Naive thymus-derived CD8-positive, alpha-beta T cell (primary cell): Measurements from ENCODE around the gene CFHR2. TPM values are rescaled to one million over a fixed set of nuclear protein-coding genes. Genes with fewer than 3 reads are reported as not detected.
"Not testable (repeated sequence)": the region's sequence is repeated elsewhere in the genome, so short reads cannot be mapped to it uniquely, and the experiment has no call there.

Experiments used
- ATAC-seq, 2 donors: fragments of 150-1000 bp; cut with Tn5 transposase in 1 of 2; sonication (Bioruptor Pico), chemical (Tn5 transposase) in 1 of 2; 1 replicate in 1 of 2; 2 replicates in 1 of 2; pipeline ENCODE4 v1.10.0; 2021; ENCODE audit warnings: mild to moderate bottlenecking in 2 of 2, moderate library complexity in 2 of 2
- POLR2A ChIA-PET: fragments of 350-600 bp; sonication (Branson Sonifier 250); formaldehyde crosslinking; loops from one replicate; lab custom pipeline; 2021; ENCODE audit warnings: antibody characterized with exemption; lab: Charles Lee
- DNase-seq, 10 donors: peaks; one replicate each; pipeline versions ENCODE4 v3.0.0 to v3.0.0-alpha.2; 2020 to 2022
- H3K27ac Mint-ChIP-seq, 10 donors: one replicate each; pipeline ENCODE4 v1.8.0; 2020 to 2022; ENCODE audit warnings: mild to moderate bottlenecking in 10 of 10, mixed read lengths in 10 of 10, moderate library complexity in 4 of 10, inconsistent platforms in 1 of 10
- H3K27me3 Mint-ChIP-seq, 5 donors: one replicate each; pipeline ENCODE4 v1.8.0; 2021 to 2022; ENCODE audit warnings: mixed read lengths in 5 of 5
- H3K36me3 Mint-ChIP-seq, 3 donors: one replicate each; pipeline ENCODE4 v1.8.0; 2020 to 2022; ENCODE audit warnings: mixed read lengths in 3 of 3, mild to moderate bottlenecking in 2 of 3, inconsistent platforms in 1 of 3
- H3K4me1 Mint-ChIP-seq, 4 donors: one replicate each; pipeline ENCODE4 v1.8.0; 2021 to 2022; ENCODE audit warnings: mixed read lengths in 4 of 4
- H3K4me3 Mint-ChIP-seq, 10 donors: one replicate each; pipeline ENCODE4 v1.8.0; 2020 to 2022; ENCODE audit warnings: mild to moderate bottlenecking in 10 of 10, mixed read lengths in 10 of 10, moderate library complexity in 6 of 10, inconsistent platforms in 1 of 10
- H3K9me3 Mint-ChIP-seq, 9 donors: one replicate each; pipeline ENCODE4 v1.8.0; 2020 to 2022; ENCODE audit warnings: mixed read lengths in 9 of 9, mild to moderate bottlenecking in 3 of 9, inconsistent platforms in 1 of 9, moderate library complexity in 1 of 9
- polyA plus RNA-seq, 3 donors: library from polyadenylated mRNA; unstranded; fragments of 300-500 nt; fragmentation: Illumina TruSeq; gene quantifications; one replicate each; pipeline ENCODE4 v1.2.3, GENCODE V29; 2021
- total RNA-seq, 8 experiments: library from RNA in 2 of 8; stranded (reverse) in 2 of 8; gene quantifications; one replicate each; pipeline ENCODE4 v1.2.3 and lab custom pipeline; 2021 to 2026

Gene CFHR2
- not detected for total RNA-seq
- not detected for polyA plus RNA-seq
- total RNA-seq (lab: John Stamatoyannopoulos, UW), result 0 reads per million in 6 experiments

GRCh38 chr1:196943568-196943967, at the start of gene CFHR2:
CFHR2 (plus strand) TSS chr1:196943738; CDS start chr1:196943881, 143 bp downstream.
- H3K4me1 Mint-ChIP-seq, H3K4me3 Mint-ChIP-seq, POLR2A ChIA-PET, H3K27me3 Mint-ChIP-seq, H3K36me3 Mint-ChIP-seq, DNase-seq, H3K27ac Mint-ChIP-seq, H3K9me3 Mint-ChIP-seq, ATAC-seq: not testable (repeated sequence)

DNA sequence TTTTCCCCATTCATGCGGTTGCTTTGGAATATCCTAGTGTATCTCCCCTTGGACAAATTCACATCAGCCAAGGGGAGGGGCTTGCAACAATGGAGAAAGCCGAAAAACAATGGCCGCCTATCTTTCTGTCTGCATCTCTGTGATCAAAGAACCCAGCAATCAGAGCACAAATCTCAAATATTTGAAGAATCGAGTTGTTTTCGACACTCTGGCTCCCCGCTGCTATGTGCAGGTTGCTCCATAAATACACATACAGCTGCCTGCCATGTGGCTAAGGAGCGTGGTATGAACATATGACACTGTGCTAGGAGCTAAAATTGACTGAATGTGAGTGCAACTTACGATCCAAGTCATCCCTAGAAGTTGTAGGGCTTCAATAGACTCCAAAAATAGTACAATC, 47.2 kb upstream of the CFHR2 start:
- Mint-ChIP-seq H3K27ac (no peak overlapping the region), H3K4me3 (no peak overlapping the region), H3K36me3 (no peaks in the 10 kb centered on the region), H3K4me1 (peaks cover 0 to 2% (median 0%) of the 10 kb centered on the region in 4 donors), H3K27me3 (peaks cover 13 to 47% (median 19%) of the 10 kb centered on the region in 5 donors), H3K9me3 (peaks cover 0 to 2% (median 0%) of the 10 kb centered on the region in 9 donors)
- ATAC-seq (no peak), DNase-seq (no peak)
- POLR2A ChIA-PET, result no interaction called here

- Mint-ChIP-seq H3K4me1 (peaks cover 0 to 2% (median 0%) of the 10 kb centered on the region in 4 donors), H3K36me3 (no peaks in the 10 kb centered on the region), H3K4me3 (no peak overlapping the region), H3K27ac (peak overlapping the region in 1 of 10 donors; percentile 58), H3K9me3 (peaks cover 0 to 2% (median 0%) of the 10 kb centered on the region in 9 donors), H3K27me3 (peaks cover 13 to 47% (median 19%) of the 10 kb centered on the region in 5 donors)
- ATAC-seq, result no peak
- POLR2A ChIA-PET, result no interaction called here
- no peak for DNase-seq
Measured at GRCh38 chr1:196897158-196897828, 46.2 kb upstream of the CFHR2 start.

GRCh38 chr1:196902344-196902743, 41.2 kb upstream of the CFHR2 start:
- POLR2A ChIA-PET, result no interaction called here
- Mint-ChIP-seq H3K27ac (no peak overlapping the region), H3K9me3 (peaks cover 0 to 2% (median 0%) of the 10 kb centered on the region in 9 donors), H3K27me3 (peaks cover 6 to 23% (median 9%) of the 10 kb centered on the region in 5 donors), H3K4me1 (peaks cover 0 to 2% (median 0%) of the 10 kb centered on the region in 4 donors), H3K4me3 (no peak overlapping the region), H3K36me3 (no peaks in the 10 kb centered on the region)
- ATAC-seq, result no peak
- DNase-seq, result no peak

DNA sequence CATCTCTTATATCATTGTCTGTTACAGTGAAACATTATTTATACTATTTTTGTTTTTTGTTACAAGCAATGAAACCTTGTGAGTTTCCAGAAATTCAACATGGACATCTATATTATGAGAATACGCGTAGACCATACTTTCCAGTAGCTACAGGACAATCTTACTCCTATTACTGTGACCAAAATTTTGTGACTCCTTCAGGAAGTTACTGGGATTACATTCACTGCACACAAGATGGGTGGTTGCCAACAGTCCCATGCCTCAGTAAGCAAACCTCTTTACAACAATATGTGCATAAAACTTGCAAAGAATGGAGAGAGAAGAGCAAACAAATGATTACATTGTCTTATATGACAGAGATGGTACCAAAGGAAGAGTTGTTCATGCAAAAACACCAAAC, 33.3 kb upstream of the CFHR2 start:
- no peaks in the 10 kb centered on the region for H3K4me1 Mint-ChIP-seq
- no peak overlapping the region for H3K27ac Mint-ChIP-seq
- H3K27me3 Mint-ChIP-seq, result peaks cover 0 to 2% (median 0%) of the 10 kb centered on the region in 5 donors
- H3K9me3 Mint-ChIP-seq, result peaks cover 0 to 1% (median 0%) of the 10 kb centered on the region in 9 donors
- no peaks in the 10 kb centered on the region for H3K36me3 Mint-ChIP-seq
- POLR2A ChIA-PET, result no interaction called here
- DNase-seq (no peak), ATAC-seq (no peak)
- H3K4me3 Mint-ChIP-seq, result no peak overlapping the region

GRCh38 chr1:196912283-196912682, 31.3 kb upstream of the CFHR2 start:
- H3K9me3 Mint-ChIP-seq, H3K4me3 Mint-ChIP-seq, ATAC-seq, H3K4me1 Mint-ChIP-seq, POLR2A ChIA-PET, H3K36me3 Mint-ChIP-seq, H3K27me3 Mint-ChIP-seq, DNase-seq: not testable (repeated sequence)
- H3K27ac Mint-ChIP-seq, result peak overlapping the region in 1 of 10 donors; percentile 53

DNA sequence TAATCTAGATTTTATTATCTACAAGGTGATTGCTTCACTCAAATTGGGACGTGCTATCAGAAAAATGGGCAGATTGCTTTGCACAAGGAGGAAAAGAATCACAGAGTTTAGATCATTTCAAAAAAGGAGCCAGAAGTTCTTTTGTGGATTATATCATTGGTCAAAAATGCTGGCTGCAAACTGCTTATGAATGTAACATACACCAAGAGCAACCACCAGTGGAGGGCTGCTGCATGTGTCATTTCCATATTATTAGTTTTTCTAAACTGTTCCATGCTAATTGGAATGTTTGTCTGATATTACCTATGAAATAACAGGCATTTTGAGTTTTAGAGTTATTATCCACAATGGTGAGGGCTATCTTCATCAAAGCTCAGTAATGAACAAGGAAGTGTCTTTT, 16.7 kb upstream of the CFHR2 start:
- peaks cover 0 to 20% (median 4%) of the 10 kb centered on the region in 9 donors for H3K9me3 Mint-ChIP-seq
- POLR2A ChIA-PET, H3K27ac Mint-ChIP-seq, H3K27me3 Mint-ChIP-seq, H3K36me3 Mint-ChIP-seq, H3K4me3 Mint-ChIP-seq, H3K4me1 Mint-ChIP-seq, ATAC-seq, DNase-seq: not testable (repeated sequence)

GRCh38 chr1:196932853-196933252, 10.7 kb upstream of the CFHR2 start:
- H3K36me3 Mint-ChIP-seq, H3K4me1 Mint-ChIP-seq, H3K4me3 Mint-ChIP-seq, ATAC-seq, POLR2A ChIA-PET, DNase-seq, H3K27me3 Mint-ChIP-seq: not testable (repeated sequence)
- H3K9me3 Mint-ChIP-seq, result peaks cover 0 to 12% (median under 1%) of the 10 kb centered on the region in 9 donors
- peak overlapping the region in 1 of 10 donors; percentile 40 for H3K27ac Mint-ChIP-seq

DNA sequence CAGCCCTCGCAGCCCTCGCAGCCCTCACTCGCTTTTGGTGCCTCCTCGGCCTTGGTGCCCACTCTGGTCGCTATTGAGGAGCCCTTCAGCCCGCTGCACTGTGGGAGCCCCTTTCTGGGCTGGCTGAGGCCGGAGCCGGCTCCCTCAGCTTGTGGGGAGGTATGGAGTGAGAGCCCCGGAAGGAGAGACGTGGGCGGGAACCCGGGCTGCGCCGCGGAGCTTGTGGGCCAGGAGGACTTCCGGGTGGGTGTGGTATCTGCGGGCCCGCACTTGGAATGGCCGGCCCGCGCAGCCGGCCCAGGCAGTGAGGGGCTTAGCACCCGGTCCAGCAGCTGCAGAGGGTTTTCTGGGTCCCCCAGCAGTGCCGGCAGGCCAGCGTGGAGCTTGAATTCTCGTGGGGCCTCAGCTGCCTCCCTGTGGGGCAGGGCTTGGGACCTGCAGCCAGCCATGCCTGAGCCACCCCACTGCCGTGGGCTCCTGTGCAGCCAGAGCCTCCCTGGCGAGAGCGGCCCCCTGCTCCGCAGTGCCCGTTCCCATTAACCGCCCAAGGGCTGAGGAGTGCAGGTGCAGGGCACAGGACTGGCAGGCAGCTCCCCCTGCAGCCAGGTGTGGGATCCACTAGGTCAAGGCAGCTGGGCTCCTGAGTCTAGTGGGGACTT, 9.9 kb upstream of the CFHR2 start:
- POLR2A ChIA-PET, result no interaction called here
- H3K27me3 Mint-ChIP-seq, result peaks cover 0 to under 1% (median 0%) of the 10 kb centered on the region in 5 donors
- H3K4me3 Mint-ChIP-seq, result no peak overlapping the region
- peaks cover 0 to 13% (median 0%) of the 10 kb centered on the region in 9 donors for H3K9me3 Mint-ChIP-seq
- H3K4me1 Mint-ChIP-seq, result no peaks in the 10 kb centered on the region
- ATAC-seq (no peak), DNase-seq (no peak)
- H3K27ac Mint-ChIP-seq, result no peak overlapping the region
- no peaks in the 10 kb centered on the region for H3K36me3 Mint-ChIP-seq

DNA sequence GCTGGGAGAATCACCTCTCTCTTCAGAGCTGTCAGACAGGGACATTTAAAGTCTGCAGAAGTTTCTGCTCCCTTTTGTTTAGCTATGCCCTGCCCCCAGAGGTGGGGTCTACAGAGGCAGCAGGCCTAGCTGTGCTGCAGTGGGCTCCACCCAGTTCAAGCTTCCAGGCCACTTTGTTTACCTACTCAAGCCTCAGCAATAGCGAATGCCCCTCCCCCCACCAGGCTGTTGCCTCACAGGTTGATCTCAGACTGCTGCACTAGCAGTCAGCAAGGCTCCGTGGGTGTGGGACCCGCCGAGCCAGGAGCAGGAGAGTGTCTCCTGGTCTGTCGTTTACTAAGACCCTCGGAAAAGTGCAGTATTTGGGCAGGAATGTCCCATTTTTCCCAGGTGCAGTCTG, 2.1 kb upstream of the CFHR2 start:
- POLR2A ChIA-PET, H3K27ac Mint-ChIP-seq, H3K27me3 Mint-ChIP-seq, H3K4me1 Mint-ChIP-seq, H3K36me3 Mint-ChIP-seq, ATAC-seq, H3K4me3 Mint-ChIP-seq, H3K9me3 Mint-ChIP-seq: not testable (repeated sequence)
- peak in 1 of 10 donors; percentile 52 for DNase-seq

DNA sequence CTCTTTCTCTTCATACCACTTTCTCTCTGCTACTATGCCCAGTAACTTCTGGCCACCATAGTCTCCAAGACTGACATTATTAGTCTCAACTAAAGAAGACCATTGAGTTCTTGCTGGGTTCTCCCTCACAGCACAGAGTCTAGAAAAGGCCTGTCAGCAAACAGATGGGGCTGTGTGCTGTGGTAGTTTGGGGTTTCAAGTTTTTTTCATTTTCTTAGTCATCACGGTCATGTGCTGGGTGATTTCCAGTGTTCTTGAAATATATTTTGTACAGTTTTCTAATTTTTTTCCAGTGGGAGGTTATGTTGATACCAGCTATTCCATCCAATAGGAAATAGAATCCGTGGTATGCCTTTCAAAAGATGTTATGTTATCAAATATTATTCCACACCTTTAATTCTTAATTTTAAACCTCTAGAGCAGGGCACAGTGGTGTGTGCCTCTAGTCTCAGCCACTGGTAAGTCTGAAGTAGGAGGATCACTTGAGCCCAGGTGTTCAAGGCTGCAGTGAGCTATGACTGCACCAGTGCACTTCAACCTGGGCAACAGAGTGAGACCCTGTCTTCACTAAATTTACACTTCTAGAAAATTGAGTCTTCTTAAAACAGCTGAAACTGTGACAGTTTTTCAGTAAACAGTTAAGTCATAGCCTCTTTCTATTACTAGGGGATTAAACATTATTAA, 8.3 kb downstream of the CFHR2 start:
- Mint-ChIP-seq H3K27ac (no peak overlapping the region), H3K4me3 (no peak overlapping the region), H3K4me1 (no peaks in the 10 kb centered on the region), H3K36me3 (no peaks in the 10 kb centered on the region), H3K27me3 (peaks cover 0 to 4% (median 0%) of the 10 kb centered on the region in 5 donors), H3K9me3 (peaks cover 0 to 2% (median 0%) of the 10 kb centered on the region in 9 donors)
- POLR2A ChIA-PET, result no interaction called here
- DNase-seq (no peak), ATAC-seq (no peak)

DNA sequence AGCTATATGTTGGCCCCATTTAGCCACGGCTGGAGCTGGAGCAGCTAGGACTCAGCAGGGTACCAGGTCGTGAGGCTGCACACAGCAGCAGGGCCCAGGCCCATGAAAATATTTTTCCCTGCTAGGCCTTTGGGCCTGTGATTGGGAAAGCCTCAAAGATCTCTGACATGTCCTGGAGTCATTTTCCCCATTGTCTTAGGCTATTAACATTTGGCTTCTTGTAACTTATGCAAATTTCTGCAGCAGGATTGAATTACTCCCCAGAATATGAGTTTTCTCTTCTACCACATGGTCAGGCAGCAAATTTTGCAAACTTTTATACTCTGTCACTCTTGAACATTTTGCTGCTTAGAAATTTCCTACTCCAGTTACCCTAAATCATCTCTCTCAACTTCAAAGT, 11.2 kb downstream of the CFHR2 start:
- peaks cover 0 to 4% (median 0%) of the 10 kb centered on the region in 5 donors for H3K27me3 Mint-ChIP-seq
- H3K27ac Mint-ChIP-seq, result no peak overlapping the region

GRCh38 chr1:196955926-196956325, 12.4 kb downstream of the CFHR2 start:
- no peak for DNase-seq
- no peak overlapping the region for H3K27ac Mint-ChIP-seq

More for the DNA sequence above, 11.2 kb downstream of the CFHR2 start:
- no peaks in the 10 kb centered on the region for H3K4me1 Mint-ChIP-seq
- no peak for ATAC-seq
- H3K4me3 Mint-ChIP-seq, result no peak overlapping the region
- DNase-seq, result no peak
- POLR2A ChIA-PET, result no interaction called here
- no peaks in the 10 kb centered on the region for H3K36me3 Mint-ChIP-seq
- peaks cover 0 to 2% (median 0%) of the 10 kb centered on the region in 9 donors for H3K9me3 Mint-ChIP-seq

More at GRCh38 chr1:196955926-196956325, 12.4 kb downstream of the CFHR2 start:
- POLR2A ChIA-PET, result no interaction called here
- Mint-ChIP-seq H3K9me3 (peaks cover 0 to 2% (median 0%) of the 10 kb centered on the region in 9 donors), H3K4me3 (no peak overlapping the region), H3K4me1 (no peaks in the 10 kb centered on the region), H3K27me3 (peaks cover 0 to 4% (median 0%) of the 10 kb centered on the region in 5 donors), H3K36me3 (no peaks in the 10 kb centered on the region)
- ATAC-seq, result no peak
